Activated naive CD4-positive, alpha-beta T cell treated with anti-CD3 and anti-CD28 coated beads, Interleukin-2, amount 10 ng/mL, durations not matched to agents 7 days and 5 days (primary cell): Measurements from ENCODE around the gene VN1R2.
"Not testable (repeated sequence)": the region's sequence is repeated elsewhere in the genome, so short reads cannot be mapped to it uniquely, and the experiment has no call there.

Source experiments
- CTCF ChIA-PET: fragments of 350-600 bp; sonication (Branson Sonifier 250); formaldehyde crosslinking; loops from one replicate; lab custom pipeline; 2021; ENCODE audit warnings: antibody characterized with exemption; lab: Charles Lee
- DNase-seq: peaks from one replicate; pipeline ENCODE4 v3.0.0-alpha.2; 2020
- H3K27ac Mint-ChIP-seq: one replicate; pipeline ENCODE4 v1.8.0; 2021; ENCODE audit warnings: mild to moderate bottlenecking, moderate library complexity, mixed read lengths
- H3K27me3 Mint-ChIP-seq: one replicate; pipeline ENCODE4 v1.8.0; 2021; ENCODE audit warnings: mild to moderate bottlenecking, mixed read lengths
- H3K36me3 Mint-ChIP-seq: one replicate; pipeline ENCODE4 v1.8.0; 2021; ENCODE audit warnings: mixed read lengths
- H3K4me1 Mint-ChIP-seq: one replicate; pipeline ENCODE4 v1.8.0; 2021; ENCODE audit warnings: mixed read lengths
- H3K4me3 Mint-ChIP-seq: one replicate; pipeline ENCODE4 v1.8.0; 2021; ENCODE audit warnings: mild to moderate bottlenecking, moderate library complexity, mixed read lengths
- H3K9me3 Mint-ChIP-seq: one replicate; pipeline ENCODE4 v1.8.0; 2021; ENCODE audit warnings: mixed read lengths

VN1R2 gene

DNA sequence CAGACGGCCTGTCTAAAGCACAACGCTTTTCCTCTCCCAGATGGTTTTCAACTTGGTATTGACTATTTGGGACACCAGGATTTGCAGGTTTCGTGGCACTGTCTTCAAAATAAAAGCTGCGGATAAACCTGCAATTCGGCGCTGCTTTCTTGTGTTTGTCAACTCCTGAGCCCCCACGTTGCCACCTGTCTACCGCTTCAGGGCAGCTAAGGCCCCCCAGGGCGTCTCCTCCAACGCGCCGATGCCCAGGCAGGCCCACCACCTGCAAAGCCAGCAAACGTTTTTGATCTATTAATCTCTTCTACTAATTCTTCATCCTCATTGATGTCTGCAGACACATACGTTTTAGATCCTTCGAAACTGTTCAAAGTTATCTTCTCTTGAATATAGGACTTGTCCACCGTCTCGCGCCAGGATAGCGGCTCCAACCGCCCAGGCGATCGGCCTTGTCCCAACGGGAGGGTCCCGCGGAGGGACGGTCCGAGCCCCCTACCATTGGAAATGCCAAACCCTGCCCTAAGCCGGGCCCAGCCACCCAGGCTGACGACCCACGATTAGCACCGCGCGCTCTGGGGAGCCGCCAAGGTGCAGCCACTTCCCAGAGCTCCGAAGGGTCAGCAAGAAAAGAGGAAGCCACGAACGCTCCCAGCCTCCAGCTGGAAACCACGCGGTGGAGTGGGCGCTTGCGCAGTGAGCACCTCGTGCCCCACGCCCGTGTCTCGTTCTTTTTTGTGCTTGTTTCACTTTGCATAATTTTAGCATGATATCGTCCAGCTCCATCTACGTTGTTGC, 32.9 kb downstream of the VN1R2 start:
- no peak for DNase-seq
- no peaks in the 10 kb centered on the region for H3K27me3 Mint-ChIP-seq
- peaks cover 1% of the 10 kb centered on the region for H3K36me3 Mint-ChIP-seq
- H3K4me1 Mint-ChIP-seq, result no peaks in the 10 kb centered on the region
- no peak overlapping the region for H3K4me3 Mint-ChIP-seq
- no peak overlapping the region for H3K27ac Mint-ChIP-seq
- CTCF ChIA-PET, result no interaction called here
- H3K9me3 Mint-ChIP-seq, result peaks cover 56% of the 10 kb centered on the region

DNA sequence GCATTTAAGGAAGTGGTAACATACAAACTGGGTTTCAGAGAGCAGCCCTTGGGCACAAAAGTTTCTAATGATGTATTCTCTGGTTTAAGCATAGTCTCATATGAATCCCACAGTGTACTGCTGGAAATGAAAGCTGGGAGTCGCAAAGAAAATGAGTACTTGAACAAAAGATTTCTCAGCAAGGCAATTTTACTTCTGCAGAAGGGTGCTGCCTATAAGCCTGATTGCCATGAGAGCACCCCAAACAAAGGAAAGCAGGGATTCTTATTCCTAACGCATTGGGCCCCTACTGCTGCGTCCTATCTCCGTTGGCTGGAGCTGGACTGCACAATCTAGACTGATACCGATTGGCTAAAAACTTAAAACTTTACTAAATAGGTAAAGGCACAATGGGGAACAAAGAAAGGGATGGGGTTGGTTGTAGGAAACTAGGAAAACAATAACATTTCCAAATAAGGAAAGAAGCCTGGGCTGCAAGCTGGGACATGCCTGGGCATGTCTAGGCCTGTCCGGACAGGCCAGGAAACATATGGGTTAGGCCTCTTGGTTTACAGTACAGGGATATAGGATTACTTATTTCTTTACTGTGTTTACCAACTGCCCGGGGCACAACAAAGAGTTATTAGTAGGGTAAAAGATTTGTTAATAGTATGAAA, 36.8 kb downstream of the VN1R2 start:
- Mint-ChIP-seq H3K36me3 (peaks cover 1% of the 10 kb centered on the region), H3K4me1 (no peaks in the 10 kb centered on the region), H3K27me3 (no peaks in the 10 kb centered on the region), H3K4me3 (no peak overlapping the region), H3K27ac (no peak overlapping the region), H3K9me3 (peaks cover 56% of the 10 kb centered on the region)
- CTCF ChIA-PET, result no interaction called here
- DNase-seq, result no peak

DNA sequence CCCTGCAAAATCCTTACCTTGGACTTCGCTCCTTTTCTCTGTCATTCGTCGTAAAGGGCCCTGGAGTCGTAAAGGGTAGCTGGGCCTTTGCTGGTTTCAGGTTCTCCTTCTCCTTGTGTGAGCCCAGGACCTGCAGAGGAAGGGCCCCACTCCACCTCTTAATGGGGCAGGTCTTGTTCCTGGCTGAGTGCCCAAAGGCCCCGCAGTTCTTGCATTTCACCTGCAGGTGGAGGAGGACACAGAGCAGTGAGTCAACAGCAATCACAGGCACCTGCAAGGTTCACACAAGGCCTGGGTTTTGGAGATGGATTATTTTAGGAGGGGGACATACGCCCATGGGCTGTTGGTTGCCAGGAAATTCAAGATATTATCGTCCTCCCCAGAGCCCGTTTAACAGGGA, 43.2 kb downstream of the VN1R2 start:
- H3K36me3 Mint-ChIP-seq, H3K4me1 Mint-ChIP-seq, H3K4me3 Mint-ChIP-seq, H3K27me3 Mint-ChIP-seq, H3K27ac Mint-ChIP-seq, CTCF ChIA-PET, DNase-seq: not testable (repeated sequence)
- H3K9me3 Mint-ChIP-seq, result peaks cover 39% of the 10 kb centered on the region

DNA sequence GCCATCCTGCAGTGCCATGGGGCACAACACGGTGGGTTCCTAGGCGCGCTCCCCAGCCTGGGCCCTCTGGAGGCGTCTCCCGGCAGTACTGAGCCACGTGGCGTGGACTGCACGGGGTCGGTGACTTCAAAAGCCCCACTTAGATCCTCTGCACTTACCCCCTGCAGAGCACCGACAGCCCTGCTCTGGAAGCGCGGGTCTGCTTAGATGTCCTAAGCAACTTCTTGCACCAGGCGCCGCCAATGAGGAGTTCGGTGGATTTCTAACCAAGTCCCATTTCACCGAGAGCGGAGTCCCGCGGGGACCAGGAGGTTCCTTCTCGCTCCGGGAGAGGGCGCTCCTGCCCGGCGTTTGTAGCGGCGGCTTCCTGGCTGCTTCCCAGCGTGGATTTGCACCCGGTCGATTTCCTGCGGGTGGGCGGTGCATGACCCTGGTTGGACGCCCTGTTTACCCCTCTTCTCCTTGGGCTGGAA, 50.3 kb downstream of the VN1R2 start:
- Mint-ChIP-seq H3K27ac (no peak overlapping the region), H3K4me3 (no peak overlapping the region), H3K9me3 (peaks cover 57% of the 10 kb centered on the region), H3K27me3 (no peaks in the 10 kb centered on the region), H3K4me1 (no peaks in the 10 kb centered on the region), H3K36me3 (peaks cover 2% of the 10 kb centered on the region)
- CTCF ChIA-PET, result no interaction called here
- peak; percentile 26 for DNase-seq
